Endothelial cell of umbilical vein (primary cell): ENCODE measurements around the gene RYR2. TPM values are rescaled to one million over a fixed set of nuclear protein-coding genes. Genes with fewer than 3 reads are reported as not detected.

ENCODE experiments used
- BruUV-seq: library from RNA; stranded (reverse); fragments of 400-500 nt; replicated peaks from 2 replicates; lab custom pipeline; 2021; lab: Mats Ljungman, UMichigan
- CTCF ChIA-PET: fragments of 300-600, 350-600 bp; sonication (Branson Sonifier 250); formaldehyde crosslinking; loops from one replicate; lab custom pipeline; 2021; ENCODE audit warnings: antibody characterized with exemption, inconsistent platforms; lab: Charles Lee
- POLR2A ChIA-PET: fragments of 300-600, 350-600 bp; sonication (Branson Sonifier 250); formaldehyde crosslinking; loops from one replicate; lab custom pipeline; 2021; ENCODE audit warnings: antibody characterized with exemption, inconsistent platforms; lab: Charles Lee
- DNase-seq: peaks from one replicate; pipeline ENCODE4 v3.0.0-alpha.2; 2011; ENCODE audit warnings: low read depth, low spot score
- FAIRE-seq: peaks from 2 replicates; lab custom pipeline; 2011; peaks lifted over from hg19 to GRCh38; lab: Jason Lieb, UNC
- H2AFZ ChIP-seq: 2 replicates; pipeline ENCODE4 v1.6.0; 2012; ENCODE audit warnings: low read depth, low read length, control low read depth, inconsistent platforms
- H3K27ac ChIP-seq: 2 replicates; pipeline ENCODE4 v1.5.1; 2011; ENCODE audit warnings: low read depth, mild to moderate bottlenecking, control low read depth, low read length, moderate library complexity; ENCODE audit not compliant: insufficient read depth
- H3K27me3 ChIP-seq, 2 experiments: 2 replicates each; pipeline versions ENCODE4 v1.6.0 to v1.6.1; 2011; ENCODE audit warnings: low read length in 2 of 2, mixed read lengths in 1 of 2; ENCODE audit not compliant: control insufficient read depth in 2 of 2, insufficient read depth in 2 of 2
- H3K36me3 ChIP-seq, 2 experiments: 2 replicates in 1 of 2; 3 replicates in 1 of 2; pipeline ENCODE4 v1.5.1; 2011; ENCODE audit warnings: low read length in 2 of 2, mild to moderate bottlenecking in 1 of 2, moderate library complexity in 1 of 2; ENCODE audit not compliant: control insufficient read depth in 2 of 2, insufficient read depth in 2 of 2; ENCODE audit errors: extremely low read depth in 1 of 2
- H3K4me1 ChIP-seq: 3 replicates; pipeline ENCODE4 v1.5.1; 2011; ENCODE audit warnings: mild to moderate bottlenecking, low read length; ENCODE audit not compliant: control insufficient read depth, insufficient read depth; ENCODE audit errors: extremely low read depth
- H3K4me2 ChIP-seq: 2 replicates; pipeline ENCODE4 v1.6.1; 2011; ENCODE audit warnings: low read length, control low read depth, mixed read lengths; ENCODE audit not compliant: insufficient read depth
- H3K4me3 ChIP-seq, 3 experiments: fragments of 200-600 bp in 1 of 3; sonication (generic), shearing (Covaris generic) in 1 of 3; replicated peaks in 1 of 3; 2 replicates each; pipeline ENCODE4 v1.5.1; 2011 to 2016; ENCODE audit warnings: control low read depth in 3 of 3, low read length in 3 of 3, mild to moderate bottlenecking in 2 of 3, inconsistent platforms in 1 of 3, low read depth in 1 of 3, moderate library complexity in 1 of 3; ENCODE audit not compliant: insufficient read depth in 1 of 3
- H3K79me2 ChIP-seq: 2 replicates; pipeline ENCODE4 v1.6.0; 2012; ENCODE audit warnings: low read length, inconsistent platforms; ENCODE audit not compliant: control insufficient read depth, insufficient read depth
- H3K9ac ChIP-seq: replicated peaks from 2 replicates; pipeline ENCODE3; 2011; ENCODE audit warnings: low read length, control low read depth; ENCODE audit not compliant: insufficient read depth; ENCODE audit errors: extremely low read depth
- H3K9me1 ChIP-seq: replicated peaks from 3 replicates; pipeline ENCODE4 v1.6.0; 2011; ENCODE audit warnings: mild to moderate bottlenecking, low read length; ENCODE audit not compliant: control insufficient read depth, insufficient read depth; ENCODE audit errors: extremely low read depth
- H3K9me3 ChIP-seq: replicated peaks from 2 replicates; pipeline ENCODE4 v1.5.1; 2012; ENCODE audit warnings: low read length, inconsistent platforms; ENCODE audit not compliant: control insufficient read depth, insufficient read depth
- H4K20me1 ChIP-seq: replicated peaks from 2 replicates; pipeline ENCODE3; 2011; ENCODE audit warnings: mild to moderate bottlenecking, low read length; ENCODE audit not compliant: control insufficient read depth, insufficient read depth; ENCODE audit errors: extremely low read depth
- FOS ChIP-seq: IDR thresholded peaks from 2 replicates; pipeline ENCODE4 v1.6.1; 2011; ENCODE audit warnings: mild to moderate bottlenecking, low read length, moderate library complexity, borderline replicate concordance; ENCODE audit not compliant: insufficient read depth
- GATA2 ChIP-seq: IDR thresholded peaks from 2 replicates; pipeline ENCODE4 v1.7.0; 2011; ENCODE audit warnings: low read depth, mild to moderate bottlenecking, moderate library complexity, mixed read lengths, low read length; ENCODE audit not compliant: insufficient read length, insufficient read depth
- JUN ChIP-seq: IDR thresholded peaks from 2 replicates; pipeline ENCODE4 v1.6.1; 2011; ENCODE audit warnings: borderline replicate concordance, low read depth; ENCODE audit not compliant: insufficient read length, insufficient read depth
- POLR2A ChIP-seq: IDR thresholded peaks from 2 replicates; pipeline ENCODE4 v1.6.1; 2012; ENCODE audit warnings: low read depth, mild to moderate bottlenecking, control low read depth, low read length
- dilution Hi-C: fragments of 300-500 bp; cut with MboI; formaldehyde crosslinking; loops from one replicate; pipeline ENCODE4 v1.15.0; 2019; ENCODE audit warnings: low sequenced_read_pairs; ENCODE audit not compliant: extremely low pct_ligation_motif_present
- intact Hi-C: fragments of 100-400 bp; cut with micrococcal nuclease; formaldehyde crosslinking; loops from one replicate; pipeline ENCODE4 v1.10.0; 2022
- polyA plus RNA-seq, 4 experiments: library from polyadenylated mRNA; depleted of rRNA in 3 of 4; stranded (reverse) in 3 of 4; unstranded in 1 of 4; fragments of >200 nt; gene quantifications; 2 replicates each; pipeline versions ENCODE4 v1.2.1 to v1.2.3, GENCODE V29; 2011 to 2012; ENCODE audit warnings: missing spikeins in 1 of 4
- total RNA-seq: library from RNA; stranded (reverse); gene quantifications from 2 replicates; pipeline ENCODE4 v1.2.3, GENCODE V29; 2021
- TF ChIP-seq, protein P1 (sequence below), 2 donors: IDR thresholded peaks; 1 replicate in 1 of 2; 2 replicates in 1 of 2; pipeline ENCODE4 v1.5.1; 2011; ENCODE audit warnings: low read length in 2 of 2, mild to moderate bottlenecking in 2 of 2, moderate library complexity in 2 of 2, control low read depth in 1 of 2, inconsistent platforms in 1 of 2, low read depth in 1 of 2; ENCODE audit not compliant: insufficient read depth in 1 of 2; ENCODE audit errors: extremely low read depth in 1 of 2
- TF ChIP-seq, protein P2 (sequence below): IDR thresholded peaks from 2 replicates; pipeline ENCODE4 v1.6.1; 2011; ENCODE audit not compliant: insufficient read depth, insufficient read length

The RYR2 gene
- total and polyA plus RNA-seq, 2 donors (not counting 3 experiments of a cell fraction or from before 2014, with no cell fraction given), result not detected

DNA sequence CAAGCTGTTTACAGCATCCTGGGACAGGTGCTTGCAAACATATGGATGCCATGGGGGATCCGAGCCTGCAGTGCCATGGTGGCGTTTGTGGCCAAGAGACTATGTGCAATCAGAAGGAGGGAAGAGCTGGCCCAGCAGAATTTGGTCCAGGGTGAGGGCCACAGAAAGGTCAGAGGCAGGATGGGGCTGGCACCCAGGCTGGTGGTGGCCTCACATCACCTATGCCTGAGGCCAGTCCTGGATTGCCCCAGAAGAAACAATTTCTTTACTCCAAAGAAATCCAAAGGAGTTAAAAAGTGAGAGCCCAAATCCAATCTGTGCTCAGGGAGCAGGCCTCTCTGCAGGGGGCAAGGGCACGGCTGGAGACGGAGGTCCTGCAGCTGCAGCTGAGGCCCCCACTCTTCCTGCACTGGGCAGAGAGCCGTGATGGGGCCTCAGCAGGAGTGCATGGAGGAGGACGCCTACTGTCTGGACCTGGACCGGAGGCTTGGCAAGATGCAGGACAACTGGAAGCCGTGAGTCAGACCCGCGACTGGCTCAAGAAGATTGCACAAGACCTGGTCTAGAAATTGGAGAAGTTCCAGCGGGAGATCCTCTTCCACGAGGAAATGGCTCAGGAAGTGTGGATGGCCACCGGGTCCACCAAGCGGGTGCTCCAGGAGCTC, 163.5 kb downstream of the RYR2 start:
- CTCF ChIA-PET, result no interaction called here
- FAIRE-seq (no peak), DNase-seq (no peak)
- H3K79me2 ChIP-seq, result no peaks in the 10 kb centered on the region
- H3K36me3 ChIP-seq, result no peaks in the 10 kb centered on the region
- H4K20me1 ChIP-seq, result no peaks in the 10 kb centered on the region
- dilution Hi-C loops (no loop called here), intact Hi-C loops (no loop called here)
- no peak overlapping the region for H3K27ac ChIP-seq
- no peak overlapping the region for H2AFZ ChIP-seq
- POLR2A ChIA-PET, result no interaction called here
- H3K4me2 ChIP-seq, result no peak overlapping the region
- no peaks in the 10 kb centered on the region for H3K4me1 ChIP-seq
- no peaks in the 10 kb centered on the region for H3K9me1 ChIP-seq
- H3K9ac ChIP-seq, result no peak overlapping the region
- no TSS peak for BruUV-seq
- no peaks in the 10 kb centered on the region for H3K27me3 ChIP-seq
- H3K4me3 ChIP-seq, result no peak overlapping the region
- no peaks in the 10 kb centered on the region for H3K9me3 ChIP-seq
- TF ChIP-seq FOS, result no peak
- TF ChIP-seq POLR2A, result no peak
- TF ChIP-seq, protein P1, sequence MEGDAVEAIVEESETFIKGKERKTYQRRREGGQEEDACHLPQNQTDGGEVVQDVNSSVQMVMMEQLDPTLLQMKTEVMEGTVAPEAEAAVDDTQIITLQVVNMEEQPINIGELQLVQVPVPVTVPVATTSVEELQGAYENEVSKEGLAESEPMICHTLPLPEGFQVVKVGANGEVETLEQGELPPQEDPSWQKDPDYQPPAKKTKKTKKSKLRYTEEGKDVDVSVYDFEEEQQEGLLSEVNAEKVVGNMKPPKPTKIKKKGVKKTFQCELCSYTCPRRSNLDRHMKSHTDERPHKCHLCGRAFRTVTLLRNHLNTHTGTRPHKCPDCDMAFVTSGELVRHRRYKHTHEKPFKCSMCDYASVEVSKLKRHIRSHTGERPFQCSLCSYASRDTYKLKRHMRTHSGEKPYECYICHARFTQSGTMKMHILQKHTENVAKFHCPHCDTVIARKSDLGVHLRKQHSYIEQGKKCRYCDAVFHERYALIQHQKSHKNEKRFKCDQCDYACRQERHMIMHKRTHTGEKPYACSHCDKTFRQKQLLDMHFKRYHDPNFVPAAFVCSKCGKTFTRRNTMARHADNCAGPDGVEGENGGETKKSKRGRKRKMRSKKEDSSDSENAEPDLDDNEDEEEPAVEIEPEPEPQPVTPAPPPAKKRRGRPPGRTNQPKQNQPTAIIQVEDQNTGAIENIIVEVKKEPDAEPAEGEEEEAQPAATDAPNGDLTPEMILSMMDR (IDR thresholded peaks at IDR 0.05; ENCODE audit: extremely low read depth in 1 of 2, insufficient read depth in 1 of 2, low read depth in 1 of 2, low read length in 2 of 2), result no peak
- TF ChIP-seq, protein P2, sequence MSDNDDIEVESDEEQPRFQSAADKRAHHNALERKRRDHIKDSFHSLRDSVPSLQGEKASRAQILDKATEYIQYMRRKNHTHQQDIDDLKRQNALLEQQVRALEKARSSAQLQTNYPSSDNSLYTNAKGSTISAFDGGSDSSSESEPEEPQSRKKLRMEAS, result no peak
- TF ChIP-seq JUN, result no peak
- no peak for TF ChIP-seq GATA2
